RWPE1 (cell line): Measurements from ENCODE around the gene CD37.
A peak's percentile ranks its signal among the peaks of the same experiment; 100 is the strongest.

ENCODE experiments used
- CTCF ChIA-PET: fragments of 350-600 bp; sonication (Branson Sonifier 250); formaldehyde crosslinking; extraction: SDS; loops from one replicate; lab custom pipeline; 2021; lab: Yijun Ruan, JAX
- POLR2A ChIA-PET: fragments of 400-600 bp; formaldehyde crosslinking; extraction: SDS; loops from one replicate; lab custom pipeline; 2020; ENCODE audit warnings: antibody characterized with exemption; ENCODE audit not compliant: low non-redundant PET; lab: Yijun Ruan, JAX
- DNase-seq: peaks from one replicate; pipeline ENCODE4 v3.0.0; 2012; ENCODE audit warnings: low spot score
- H3K27ac ChIP-seq: fragments of 450-650 bp; 2 replicates; pipeline ENCODE4 v1.5.1; 2017
- CTCF ChIP-seq: fragments of 450-650 bp; conservative IDR thresholded peaks from 2 replicates; pipeline ENCODE4 v1.5.1; 2017; ENCODE audit warnings: low read depth, mild to moderate bottlenecking

CD37 gene

GRCh38 chr19:49340069-49340864 is 5.1 kb downstream of the CD37 start:
- ChIA-PET CTCF (interaction anchor here (0.6 to 0.7 kb wide), 4 partner anchors 13 to 370 kb away, joined by 3 to 5 read pairs (median 4); no protein-coding TSS in a partner anchor), POLR2A (interaction anchor here (1.1 kb wide), 1 partner anchor 119 kb away, joined by 5 read pairs; no protein-coding TSS in a partner anchor)
- peak overlapping the region; percentile 87 for H3K27ac ChIP-seq
- peak; percentile 58 for DNase-seq
- TF ChIP-seq CTCF, result no peak

- H3K27ac ChIP-seq, result peak overlapping the region; percentile 87
- no peak for TF ChIP-seq CTCF
- POLR2A ChIA-PET, result no interaction called here
- CTCF ChIA-PET, result interaction anchor here (0.6 to 0.7 kb wide), 3 partner anchors 9 to 339 kb away, joined by 3 to 5 read pairs (median 4); no protein-coding TSS in a partner anchor
- DNase-seq, result no peak
Observed at GRCh38 chr19:49340865-49341718, 5.9 kb downstream of the CD37 start.

GRCh38 chr19:49342291-49342721 is 7.1 kb downstream of the CD37 start:
- CTCF ChIA-PET, result no interaction called here
- no peak for TF ChIP-seq CTCF
- no peak overlapping the region for H3K27ac ChIP-seq
- POLR2A ChIA-PET, result no interaction called here
- no peak for DNase-seq

GRCh38 chr19:49343123-49343522 is 7.9 kb downstream of the CD37 start:
- ChIA-PET POLR2A (no interaction called here), CTCF (no interaction called here)
- TF ChIP-seq CTCF, result no peak
- H3K27ac ChIP-seq, result no peak overlapping the region
- DNase-seq, result no peak

GRCh38 chr19:49344505-49345423 is 9.6 kb downstream of the CD37 start:
- CTCF ChIA-PET, result interaction anchor here (0.7 kb wide), 1 partner anchor 247 kb away, joined by 4 read pairs; no protein-coding TSS in a partner anchor
- no peak for TF ChIP-seq CTCF
- POLR2A ChIA-PET, result no interaction called here
- no peak for DNase-seq
- peak overlapping the region; percentile 3; the same call in 1 of the 2 replicates for H3K27ac ChIP-seq
